AG10803 (cell line): ENCODE results near the gene FOXK1.
"Not testable (repeated sequence)": the region's sequence is repeated elsewhere in the genome, so short reads cannot be mapped to it uniquely, and the experiment has no call there.

Experiments
- DNase-seq: peaks from one replicate; pipeline ENCODE4 v3.0.0; 2010; ENCODE audit warnings: low read depth
- H3K4me3 ChIP-seq: 2 replicates; pipeline ENCODE4 v1.5.1; 2011; ENCODE audit warnings: mild to moderate bottlenecking, low read length, control low read depth
- CTCF ChIP-seq: conservative IDR thresholded peaks from 2 replicates; pipeline ENCODE4 v1.5.1; 2011; ENCODE audit warnings: mild to moderate bottlenecking, low read length, control low read depth, inconsistent platforms

FOXK1 gene

GRCh38 chr7:4667776-4668509, 14.2 kb upstream of the FOXK1 start:
- TF ChIP-seq CTCF: no peak
- no peak overlapping the region for H3K4me3 ChIP-seq
- DNase-seq: peak; percentile 80

GRCh38 chr7:4668510-4668847, 13.6 kb upstream of the FOXK1 start:
- no peak for TF ChIP-seq CTCF
- no peak for DNase-seq
- H3K4me3 ChIP-seq: no peak overlapping the region

- DNase-seq: no peak
- H3K4me3 ChIP-seq: no peak overlapping the region
- no peak for TF ChIP-seq CTCF
These were observed 11.3 kb upstream of the FOXK1 start for GRCh38 chr7:4670791-4671190.

GRCh38 chr7:4675771-4676367, 6.2 kb upstream of the FOXK1 start:
- no peak for DNase-seq
- no peak overlapping the region for H3K4me3 ChIP-seq
- no peak for TF ChIP-seq CTCF

GRCh38 chr7:4677518-4677917, 4.6 kb upstream of the FOXK1 start:
- not testable (repeated sequence) for H3K4me3 ChIP-seq, DNase-seq

- H3K4me3 ChIP-seq: peak overlapping the region; percentile 58
- no peak for DNase-seq
These were observed 760 bp upstream of the FOXK1 start for GRCh38 chr7:4681218-4681851.

GRCh38 chr7:4682621-4683042, 537 bp downstream of the FOXK1 start:
- peak overlapping the region; percentile 89 for H3K4me3 ChIP-seq
- TF ChIP-seq CTCF: no peak
- DNase-seq: peak; percentile 37

More at GRCh38 chr7:4681218-4681851, 760 bp upstream of the FOXK1 start:
- no peak for TF ChIP-seq CTCF
